ENCODE data around the gene HOXD12. TPM values are rescaled to one million over a fixed set of nuclear protein-coding genes. Genes with fewer than 3 reads are reported as not detected.

The HOXD12 gene
- polyA plus RNA-seq, 1 donor from 2014 or later: not detected

DNA sequence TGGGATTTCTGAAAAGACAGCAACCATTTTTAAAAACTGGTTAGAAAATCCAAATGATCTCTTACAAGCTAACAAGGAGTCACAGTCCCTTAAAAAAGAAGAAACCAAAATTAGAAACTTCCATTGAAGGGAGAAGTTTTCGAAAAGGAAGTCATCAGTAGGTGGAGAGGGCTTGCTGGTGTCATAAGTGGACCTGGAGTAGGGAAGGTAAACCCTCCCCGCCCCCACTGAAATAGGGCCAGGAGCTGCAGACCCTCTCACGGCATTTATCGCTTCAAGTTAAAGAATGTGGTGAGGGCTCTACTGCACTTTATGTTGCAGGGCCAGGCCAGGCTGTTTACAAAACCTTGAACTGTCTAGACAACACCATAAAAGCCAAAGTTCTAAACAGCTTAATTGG lies 10.4 kb downstream of the HOXD12 start:
- Histone ChIP-seq H3K27me3 (ENCODE audit: insufficient read depth, low read depth, low read length) (peaks cover 96% of the 10 kb centered on the region), H3K27ac (ENCODE audit: low read length) (no peak overlapping the region), H3K79me2 (replicated peaks; ENCODE audit: insufficient read depth, low read length) (no peaks in the 10 kb centered on the region), H3K36me3 (ENCODE audit: insufficient read depth, low read length) (no peaks in the 10 kb centered on the region), H3F3A (ENCODE audit: insufficient read depth, low read length, poor library complexity, severe bottlenecking) (no peaks in the 10 kb centered on the region), H3K9me3 (ENCODE audit: low read length) (peaks cover 10% of the 10 kb centered on the region), H3K4me3 (ENCODE audit: low read length) (no peak overlapping the region), H2AFZ (ENCODE audit: low read depth, low read length) (no peak overlapping the region), H3K4me2 (ENCODE audit: low read length) (no peak overlapping the region), H3K9me2 (ENCODE audit: insufficient read depth, low read length) (no peaks in the 10 kb centered on the region), H3K9ac (ENCODE audit: low read length) (no peak overlapping the region), H4K20me1 (ENCODE audit: insufficient read depth) (no peaks in the 10 kb centered on the region)
- TF ChIP-seq, protein P1, sequence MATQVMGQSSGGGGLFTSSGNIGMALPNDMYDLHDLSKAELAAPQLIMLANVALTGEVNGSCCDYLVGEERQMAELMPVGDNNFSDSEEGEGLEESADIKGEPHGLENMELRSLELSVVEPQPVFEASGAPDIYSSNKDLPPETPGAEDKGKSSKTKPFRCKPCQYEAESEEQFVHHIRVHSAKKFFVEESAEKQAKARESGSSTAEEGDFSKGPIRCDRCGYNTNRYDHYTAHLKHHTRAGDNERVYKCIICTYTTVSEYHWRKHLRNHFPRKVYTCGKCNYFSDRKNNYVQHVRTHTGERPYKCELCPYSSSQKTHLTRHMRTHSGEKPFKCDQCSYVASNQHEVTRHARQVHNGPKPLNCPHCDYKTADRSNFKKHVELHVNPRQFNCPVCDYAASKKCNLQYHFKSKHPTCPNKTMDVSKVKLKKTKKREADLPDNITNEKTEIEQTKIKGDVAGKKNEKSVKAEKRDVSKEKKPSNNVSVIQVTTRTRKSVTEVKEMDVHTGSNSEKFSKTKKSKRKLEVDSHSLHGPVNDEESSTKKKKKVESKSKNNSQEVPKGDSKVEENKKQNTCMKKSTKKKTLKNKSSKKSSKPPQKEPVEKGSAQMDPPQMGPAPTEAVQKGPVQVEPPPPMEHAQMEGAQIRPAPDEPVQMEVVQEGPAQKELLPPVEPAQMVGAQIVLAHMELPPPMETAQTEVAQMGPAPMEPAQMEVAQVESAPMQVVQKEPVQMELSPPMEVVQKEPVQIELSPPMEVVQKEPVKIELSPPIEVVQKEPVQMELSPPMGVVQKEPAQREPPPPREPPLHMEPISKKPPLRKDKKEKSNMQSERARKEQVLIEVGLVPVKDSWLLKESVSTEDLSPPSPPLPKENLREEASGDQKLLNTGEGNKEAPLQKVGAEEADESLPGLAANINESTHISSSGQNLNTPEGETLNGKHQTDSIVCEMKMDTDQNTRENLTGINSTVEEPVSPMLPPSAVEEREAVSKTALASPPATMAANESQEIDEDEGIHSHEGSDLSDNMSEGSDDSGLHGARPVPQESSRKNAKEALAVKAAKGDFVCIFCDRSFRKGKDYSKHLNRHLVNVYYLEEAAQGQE (IDR thresholded peaks at IDR 0.05; ENCODE audit: borderline replicate concordance): no peak
- TF ChIP-seq, protein P2, sequence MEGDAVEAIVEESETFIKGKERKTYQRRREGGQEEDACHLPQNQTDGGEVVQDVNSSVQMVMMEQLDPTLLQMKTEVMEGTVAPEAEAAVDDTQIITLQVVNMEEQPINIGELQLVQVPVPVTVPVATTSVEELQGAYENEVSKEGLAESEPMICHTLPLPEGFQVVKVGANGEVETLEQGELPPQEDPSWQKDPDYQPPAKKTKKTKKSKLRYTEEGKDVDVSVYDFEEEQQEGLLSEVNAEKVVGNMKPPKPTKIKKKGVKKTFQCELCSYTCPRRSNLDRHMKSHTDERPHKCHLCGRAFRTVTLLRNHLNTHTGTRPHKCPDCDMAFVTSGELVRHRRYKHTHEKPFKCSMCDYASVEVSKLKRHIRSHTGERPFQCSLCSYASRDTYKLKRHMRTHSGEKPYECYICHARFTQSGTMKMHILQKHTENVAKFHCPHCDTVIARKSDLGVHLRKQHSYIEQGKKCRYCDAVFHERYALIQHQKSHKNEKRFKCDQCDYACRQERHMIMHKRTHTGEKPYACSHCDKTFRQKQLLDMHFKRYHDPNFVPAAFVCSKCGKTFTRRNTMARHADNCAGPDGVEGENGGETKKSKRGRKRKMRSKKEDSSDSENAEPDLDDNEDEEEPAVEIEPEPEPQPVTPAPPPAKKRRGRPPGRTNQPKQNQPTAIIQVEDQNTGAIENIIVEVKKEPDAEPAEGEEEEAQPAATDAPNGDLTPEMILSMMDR (IDR thresholded peaks at IDR 0.05; ENCODE audit: poor library complexity, severe bottlenecking): no peak
- TF ChIP-seq EZH2 (IDR thresholded peaks at IDR 0.05; ENCODE audit: borderline replicate concordance, insufficient read depth, low read length, poor library complexity, severe bottlenecking): no peak
- no peak for TF ChIP-seq MXI1 (conservative IDR thresholded peaks at IDR 0.05; ENCODE audit: poor library complexity, severe bottlenecking)

DNA sequence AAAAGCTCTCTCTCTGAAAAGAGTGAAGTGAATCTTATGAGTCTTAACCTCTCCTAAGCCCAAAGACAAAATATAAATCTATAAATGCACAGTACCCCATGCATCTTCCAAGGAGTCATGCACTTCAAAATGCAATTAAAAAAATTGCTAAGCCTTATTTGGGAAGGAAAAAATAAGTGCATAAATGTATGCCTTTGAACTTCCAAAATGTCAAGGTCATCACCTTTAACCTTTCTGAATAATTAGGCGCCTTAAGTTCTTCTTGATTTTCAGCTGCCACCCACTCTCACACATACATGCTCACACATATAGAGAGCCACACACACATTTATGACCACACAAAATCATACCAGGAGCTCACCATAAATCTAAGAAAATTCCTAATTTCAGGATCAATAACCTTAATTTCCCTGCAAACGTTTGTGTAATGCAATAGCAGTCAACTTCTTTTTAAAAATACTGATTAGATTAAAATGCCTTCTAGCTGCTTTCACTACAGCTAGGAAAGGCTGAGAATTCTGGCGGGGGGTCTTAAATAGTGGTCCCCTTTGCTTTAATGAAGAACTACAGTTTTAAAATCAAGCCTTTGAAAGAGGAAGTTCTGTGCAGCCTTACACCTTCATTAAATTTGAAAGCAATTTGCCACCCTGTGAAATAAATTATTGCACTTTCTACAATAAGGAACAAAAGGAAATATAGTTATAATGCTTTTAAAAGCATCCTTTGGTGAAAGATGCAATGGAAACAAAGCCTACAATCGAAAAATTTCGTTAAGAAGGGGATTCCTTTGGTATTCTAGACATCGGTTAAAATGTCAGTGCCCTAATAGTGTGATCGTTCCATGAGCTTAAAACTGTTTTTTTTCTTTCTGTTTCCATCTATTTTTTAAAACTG lies 11.1 kb downstream of the HOXD12 start:
- no peaks in the 10 kb centered on the region for H3K9me2 ChIP-seq (ENCODE audit: insufficient read depth, low read length)
- H3K27ac ChIP-seq (ENCODE audit: low read length): no peak overlapping the region
- H4K20me1 ChIP-seq (ENCODE audit: insufficient read depth): no peaks in the 10 kb centered on the region
- no peak overlapping the region for H3K9ac ChIP-seq (ENCODE audit: low read length)
- H3K27me3 ChIP-seq (ENCODE audit: insufficient read depth, low read depth, low read length): peaks cover 96% of the 10 kb centered on the region
- no peak for TF ChIP-seq EP300 (conservative IDR thresholded peaks at IDR 0.05; ENCODE audit: poor library complexity, severe bottlenecking)
- TF ChIP-seq RAD21 (conservative IDR thresholded peaks at IDR 0.05): no peak
- TF ChIP-seq, protein P1 (IDR thresholded peaks at IDR 0.05; ENCODE audit: borderline replicate concordance): no peak
- TF ChIP-seq TAF1 (IDR thresholded peaks at IDR 0.05; ENCODE audit: low read depth): no peak
- no peak for TF ChIP-seq POLR2AphosphoS5 (IDR thresholded peaks at IDR 0.05)
- no peak for TF ChIP-seq SMC3 (conservative IDR thresholded peaks at IDR 0.05; ENCODE audit: poor library complexity)
- TF ChIP-seq EZH2 (IDR thresholded peaks at IDR 0.05; ENCODE audit: borderline replicate concordance, insufficient read depth, low read length, poor library complexity, severe bottlenecking): no peak
- no peak for TF ChIP-seq MXI1 (conservative IDR thresholded peaks at IDR 0.05; ENCODE audit: poor library complexity, severe bottlenecking)
- TF ChIP-seq, protein P2 (IDR thresholded peaks at IDR 0.05; ENCODE audit: poor library complexity, severe bottlenecking): no peak
- peaks cover 10% of the 10 kb centered on the region for H3K9me3 ChIP-seq (ENCODE audit: low read length)
- no peak overlapping the region for H2AFZ ChIP-seq (ENCODE audit: low read depth, low read length)
- no peaks in the 10 kb centered on the region for H3F3A ChIP-seq (ENCODE audit: insufficient read depth, low read length, poor library complexity, severe bottlenecking)
- H3K4me2 ChIP-seq (ENCODE audit: low read length): no peak overlapping the region
- no peaks in the 10 kb centered on the region for H3K36me3 ChIP-seq (ENCODE audit: insufficient read depth, low read length)
- H3K4me3 ChIP-seq (ENCODE audit: low read length): no peak overlapping the region
- H3K79me2 ChIP-seq (replicated peaks; ENCODE audit: insufficient read depth, low read length): no peaks in the 10 kb centered on the region

Data from neural cell (in vitro differentiated cells).